OCI-LY3 (cell line): ENCODE measurements around the gene HOXA9.

Experiments
- H2AFZ ChIP-seq: fragments of 200-600, 300-600 bp; shearing (Covaris generic); 2 replicates; pipeline ENCODE4 v1.6.0; 2014; ENCODE audit warnings: antibody characterized with exemption, low read depth, low read length
- H3K27ac ChIP-seq: fragments of 200-600, 300-600 bp; sonication (generic); 2 replicates; pipeline ENCODE4 v1.5.1; 2014; ENCODE audit warnings: mild to moderate bottlenecking, low read length, moderate library complexity, mixed read lengths
- H3K27me3 ChIP-seq: fragments of 200-600, 300-600 bp; sonication (generic); 2 replicates; pipeline ENCODE4 v1.6.1; 2014; ENCODE audit warnings: low read depth, low read length, mixed read lengths
- H3K36me3 ChIP-seq: fragments of 200-600, 300-600 bp; sonication (generic); replicated peaks from 2 replicates; pipeline ENCODE3; 2014; ENCODE audit warnings: low read depth, low read length, mixed read lengths
- H3K4me1 ChIP-seq: fragments of 300-600, 200-600 bp; sonication (generic); 2 replicates; pipeline ENCODE4 v1.6.1; 2014; ENCODE audit warnings: low read length, mixed read lengths
- H3K4me2 ChIP-seq: fragments of 200-600, 300-600 bp; sonication (generic); 2 replicates; pipeline ENCODE4 v1.6.1; 2014; ENCODE audit warnings: low read length, mixed read lengths
- H3K4me3 ChIP-seq: fragments of 300-600, 200-600 bp; sonication (generic); 2 replicates; pipeline ENCODE4 v1.5.1; 2014; ENCODE audit warnings: antibody characterized with exemption, mild to moderate bottlenecking, low read length, moderate library complexity
- H3K79me2 ChIP-seq: fragments of 300-600, 200-600 bp; shearing (Covaris generic); 2 replicates; pipeline ENCODE4 v1.6.1; 2014; ENCODE audit warnings: mild to moderate bottlenecking, low read length, mixed read lengths
- H3K9ac ChIP-seq: fragments of 300-600, 200-600 bp; shearing (Covaris generic); 2 replicates; pipeline ENCODE4 v1.6.0; 2014; ENCODE audit warnings: mild to moderate bottlenecking, low read length, moderate library complexity
- H3K9me3 ChIP-seq: fragments of 200-600, 300-600 bp; shearing (Covaris generic); 2 replicates; pipeline ENCODE4 v1.6.1; 2014; ENCODE audit warnings: low read length, mixed read lengths; ENCODE audit not compliant: insufficient read depth
- H4K20me1 ChIP-seq: fragments of 200-600, 300-600 bp; sonication (generic); 2 replicates; pipeline ENCODE4 v1.6.1; 2016; ENCODE audit warnings: low read length, mixed read lengths; ENCODE audit not compliant: insufficient read depth
- CTCF ChIP-seq: fragments of 200-600, 300-600 bp; sonication (generic); IDR thresholded peaks from 2 replicates; pipeline ENCODE4 v1.5.1; 2014; ENCODE audit warnings: antibody characterized with exemption, low read length, low read depth
- EZH2phosphoT487 ChIP-seq: fragments of 200-600 bp; shearing (Covaris generic); IDR thresholded peaks from 2 replicates; pipeline ENCODE4 v1.6.1; 2018; ENCODE audit warnings: antibody characterized with exemption, mixed run types, low read depth

HOXA9 gene

DNA sequence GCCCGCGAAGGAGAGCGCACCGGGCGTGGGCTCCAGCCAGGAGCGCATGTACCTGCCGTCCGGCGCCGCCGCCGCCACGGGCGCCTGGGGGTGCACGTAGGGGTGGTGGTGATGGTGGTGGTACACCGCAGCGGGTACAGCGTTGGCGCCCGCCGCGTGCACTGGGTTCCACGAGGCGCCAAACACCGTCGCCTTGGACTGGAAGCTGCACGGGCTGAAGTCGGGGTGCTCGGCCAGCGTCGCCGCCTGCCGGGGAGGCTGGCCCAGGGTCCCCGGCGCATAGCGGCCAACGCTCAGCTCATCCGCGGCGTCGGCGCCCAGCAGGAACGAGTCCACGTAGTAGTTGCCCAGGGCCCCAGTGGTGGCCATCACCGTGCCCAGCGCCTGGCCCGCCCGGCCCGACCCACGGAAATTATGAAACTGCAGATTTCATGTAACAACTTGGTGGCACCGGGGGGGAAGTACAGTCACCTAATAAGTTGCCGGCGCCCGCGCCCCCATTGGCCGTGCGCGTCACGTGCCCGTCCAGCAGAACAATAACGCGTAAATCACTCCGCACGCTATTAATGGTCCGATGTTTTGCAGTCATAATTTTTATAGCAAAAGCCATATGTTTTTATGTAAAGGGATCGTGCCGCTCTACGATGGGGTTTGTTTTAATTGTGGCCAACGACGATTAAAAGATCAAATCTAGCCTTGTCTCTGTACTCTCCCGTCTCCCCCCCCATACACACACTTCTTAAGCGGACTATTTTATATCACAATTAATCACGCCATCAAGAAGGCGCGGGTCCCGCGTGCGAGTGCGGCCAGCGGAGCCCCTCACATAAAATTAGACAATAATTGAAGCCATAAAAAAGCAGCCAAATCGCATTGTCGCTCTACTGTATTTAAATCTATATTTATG is at the start of gene HOXA9:
Gene HOXA9 (minus strand): TSS at position 449 of the 907 bp plus-strand sequence. CDS start 80 bp downstream, at position 369.
- no peak within 1 kb of the TSS for H3K9ac ChIP-seq
- H3K4me3 ChIP-seq: no peak within 1 kb of the TSS

DNA sequence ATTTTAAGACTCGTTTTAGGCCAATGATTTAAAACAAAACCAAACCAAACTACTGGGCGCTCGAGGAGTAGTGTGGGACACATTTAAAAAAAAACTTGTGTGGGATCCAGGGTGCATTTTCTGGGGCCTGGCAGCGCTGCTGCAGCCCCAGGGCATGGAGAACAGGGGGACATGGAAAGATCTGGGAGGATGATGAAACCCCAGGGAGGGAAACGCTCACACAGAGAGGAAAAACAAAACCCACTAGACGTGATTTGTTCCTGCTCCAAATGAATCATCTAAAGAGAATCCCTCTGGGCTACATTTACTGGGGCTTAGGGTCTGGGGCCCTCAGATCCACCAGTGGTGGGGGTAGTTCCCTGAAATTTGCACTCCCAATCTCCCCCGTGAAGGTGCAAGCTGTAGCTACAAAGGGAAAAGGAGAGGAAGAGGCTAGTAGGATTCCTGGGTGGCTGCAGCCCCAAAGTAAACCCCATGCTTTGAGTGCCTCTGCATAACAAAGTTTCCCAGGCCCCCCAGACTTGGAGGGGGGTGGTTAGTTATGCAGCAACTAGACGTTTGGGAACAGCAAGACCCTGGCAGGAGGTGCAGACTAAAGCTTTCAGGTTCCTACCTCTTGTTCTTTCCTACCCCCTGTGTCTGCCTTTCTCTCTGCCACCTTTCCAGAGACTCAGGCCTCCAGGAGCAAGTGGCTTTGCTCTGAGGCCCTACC is 49.1 kb upstream of the HOXA9 start:
- Histone ChIP-seq H3K4me1 (no peaks in the 10 kb centered on the region), H3K4me3 (no peak overlapping the region), H3K27me3 (no peaks in the 10 kb centered on the region), H4K20me1 (no peaks in the 10 kb centered on the region), H3K27ac (no peak overlapping the region), H3K36me3 (no peaks in the 10 kb centered on the region), H3K4me2 (no peak overlapping the region), H3K9ac (no peak overlapping the region), H3K9me3 (no peaks in the 10 kb centered on the region), H3K79me2 (no peaks in the 10 kb centered on the region), H2AFZ (no peak overlapping the region)
- TF ChIP-seq EZH2phosphoT487 (no peak), CTCF (no peak)

More for the DNA sequence above, at the start of gene HOXA9:
- Histone ChIP-seq H3K27ac (no peak within 1 kb of the TSS), H3K36me3 (no peaks in the 10 kb centered on the region), H4K20me1 (no peaks in the 10 kb centered on the region), H3K27me3 (no peaks in the 10 kb centered on the region), H3K79me2 (no peaks in the 10 kb centered on the region), H3K4me1 (no peaks in the 10 kb centered on the region), H2AFZ (no peak within 1 kb of the TSS), H3K4me2 (no peak within 1 kb of the TSS), H3K9me3 (no peaks in the 10 kb centered on the region)
- TF ChIP-seq CTCF (no peak), EZH2phosphoT487 (no peak)

DNA sequence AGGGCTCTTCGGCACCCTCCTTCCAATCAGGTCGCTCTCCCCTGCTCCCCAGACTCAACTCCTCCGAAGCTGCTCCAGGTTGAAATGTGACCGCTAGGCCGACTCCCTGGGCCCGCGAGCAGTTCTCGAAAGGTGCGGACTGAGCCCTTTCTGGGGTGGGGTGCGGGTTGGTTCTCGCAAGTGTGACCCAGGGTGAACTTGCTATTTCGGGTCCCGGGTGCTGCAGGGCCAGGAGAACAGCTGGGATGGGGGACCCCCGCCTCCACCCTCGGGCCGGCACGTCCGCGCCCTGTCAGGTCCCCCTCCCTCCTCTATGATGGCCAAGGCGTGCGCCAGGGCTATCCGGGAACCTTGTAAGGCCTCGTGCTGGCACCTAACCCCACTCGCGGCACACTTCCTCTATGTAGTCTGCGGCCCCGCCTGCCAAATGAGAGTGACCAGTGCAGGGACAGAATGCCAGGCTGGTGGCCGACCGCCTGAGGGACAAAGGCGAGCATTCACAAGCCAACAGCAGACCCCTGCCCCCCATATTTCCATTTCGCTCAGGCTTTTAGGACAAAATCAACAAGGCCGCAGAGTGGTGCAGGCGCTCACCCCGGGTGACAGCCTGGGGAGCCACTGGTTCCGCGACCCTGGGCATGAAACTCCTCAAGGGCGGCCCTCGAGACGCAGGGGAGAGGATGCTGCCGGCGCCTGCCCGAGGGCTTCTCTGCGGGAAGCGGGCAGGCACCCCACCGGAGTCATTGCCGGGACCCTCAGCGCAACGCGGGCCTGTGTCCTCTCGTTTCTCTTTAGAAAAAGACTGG is 48.3 kb upstream of the HOXA9 start:
- Histone ChIP-seq H3K4me1 (no peaks in the 10 kb centered on the region), H3K9ac (no peak overlapping the region), H2AFZ (no peak overlapping the region), H3K36me3 (no peaks in the 10 kb centered on the region), H3K4me3 (no peak overlapping the region), H3K79me2 (no peaks in the 10 kb centered on the region), H3K27ac (no peak overlapping the region), H4K20me1 (no peaks in the 10 kb centered on the region), H3K4me2 (no peak overlapping the region), H3K27me3 (no peaks in the 10 kb centered on the region), H3K9me3 (no peaks in the 10 kb centered on the region)
- TF ChIP-seq CTCF: no peak
- TF ChIP-seq EZH2phosphoT487: no peak
